ENCODE results near the gene FAM151A. TPM values are rescaled to one million over a fixed set of nuclear protein-coding genes. Genes with fewer than 3 reads are reported as not detected.
"Not testable (repeated sequence)": the region's sequence is repeated elsewhere in the genome, so short reads cannot be mapped to it uniquely, and the experiment has no call there.

The FAM151A gene
- total RNA-seq, 6 experiments from 2014 or later = not detected

DNA sequence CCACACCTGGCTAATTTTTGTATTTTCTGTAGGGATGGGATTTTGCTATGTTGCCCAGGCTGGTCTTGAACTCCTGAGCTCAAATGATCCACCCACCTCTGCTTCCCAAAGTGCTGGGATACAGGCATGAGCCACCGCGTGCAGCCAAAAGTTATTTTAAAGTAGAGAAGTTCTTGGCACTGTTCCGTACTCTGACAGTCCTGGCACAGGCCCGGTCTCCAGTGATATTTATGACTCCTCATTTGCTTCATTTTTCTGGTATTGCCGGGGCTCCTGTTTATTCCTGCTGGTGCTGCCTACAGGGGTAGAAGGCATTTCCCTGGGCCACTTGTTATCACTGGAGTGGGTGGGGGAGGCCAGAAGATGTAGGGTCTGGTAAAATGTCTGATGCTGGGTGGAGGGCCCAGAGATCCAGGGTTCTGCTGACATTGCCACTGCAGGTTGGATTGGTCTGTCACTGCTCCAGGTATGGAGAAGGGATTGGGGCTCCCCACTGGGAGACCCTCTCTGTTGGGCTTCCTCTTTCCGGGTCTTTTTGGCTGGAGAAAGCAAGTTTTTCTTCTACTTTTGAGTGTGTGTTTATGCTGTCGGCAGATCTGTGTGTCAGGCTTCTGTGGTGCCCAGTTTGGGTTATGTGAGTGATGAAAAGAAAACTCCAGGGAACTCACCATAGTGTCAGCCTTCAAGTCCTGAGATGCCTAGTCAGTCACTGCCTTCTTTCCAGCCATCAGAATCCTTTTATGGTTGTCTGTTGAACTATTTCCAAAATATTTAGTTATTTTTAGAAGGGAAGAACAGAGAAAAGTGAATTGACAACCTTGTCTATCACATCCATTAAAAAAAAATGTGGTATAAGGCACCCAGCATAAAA is 22.7 kb upstream of the FAM151A start:
- Mint-ChIP-seq H3K36me3 (ENCODE audit: low read depth) (peaks cover 6% of the 10 kb centered on the region), H3K9me3 (peaks cover 13% of the 10 kb centered on the region), H3K4me1 (ENCODE audit: low read depth) (no peaks in the 10 kb centered on the region), H3K27me3 (ENCODE audit: insufficient read depth) (peaks cover 32% of the 10 kb centered on the region), H3K4me3 (no peak overlapping the region), H3K27ac (no peak overlapping the region)
- DNase-seq = no peak
- TF ChIP-seq, protein P1, sequence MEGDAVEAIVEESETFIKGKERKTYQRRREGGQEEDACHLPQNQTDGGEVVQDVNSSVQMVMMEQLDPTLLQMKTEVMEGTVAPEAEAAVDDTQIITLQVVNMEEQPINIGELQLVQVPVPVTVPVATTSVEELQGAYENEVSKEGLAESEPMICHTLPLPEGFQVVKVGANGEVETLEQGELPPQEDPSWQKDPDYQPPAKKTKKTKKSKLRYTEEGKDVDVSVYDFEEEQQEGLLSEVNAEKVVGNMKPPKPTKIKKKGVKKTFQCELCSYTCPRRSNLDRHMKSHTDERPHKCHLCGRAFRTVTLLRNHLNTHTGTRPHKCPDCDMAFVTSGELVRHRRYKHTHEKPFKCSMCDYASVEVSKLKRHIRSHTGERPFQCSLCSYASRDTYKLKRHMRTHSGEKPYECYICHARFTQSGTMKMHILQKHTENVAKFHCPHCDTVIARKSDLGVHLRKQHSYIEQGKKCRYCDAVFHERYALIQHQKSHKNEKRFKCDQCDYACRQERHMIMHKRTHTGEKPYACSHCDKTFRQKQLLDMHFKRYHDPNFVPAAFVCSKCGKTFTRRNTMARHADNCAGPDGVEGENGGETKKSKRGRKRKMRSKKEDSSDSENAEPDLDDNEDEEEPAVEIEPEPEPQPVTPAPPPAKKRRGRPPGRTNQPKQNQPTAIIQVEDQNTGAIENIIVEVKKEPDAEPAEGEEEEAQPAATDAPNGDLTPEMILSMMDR (IDR thresholded peaks at IDR 0.05) = no peak

DNA sequence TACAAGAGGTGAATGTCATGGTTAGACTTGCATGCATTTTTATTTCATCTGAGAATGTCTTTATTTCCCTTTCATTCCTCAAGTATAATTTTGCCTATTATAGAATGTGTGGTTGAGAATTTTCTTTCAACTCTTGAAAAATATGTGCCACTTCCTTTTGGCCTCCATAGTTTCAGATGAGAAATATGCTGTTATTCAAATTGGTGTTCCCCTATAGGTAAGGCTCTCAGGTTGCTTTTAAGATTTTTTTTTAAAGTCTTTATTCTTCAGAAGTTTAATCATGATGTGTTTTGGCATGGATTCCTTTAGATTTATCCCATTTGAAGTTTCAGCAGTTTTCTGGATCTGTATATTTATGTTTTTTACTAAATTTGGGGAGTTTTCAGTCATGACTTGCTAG is 20.4 kb upstream of the FAM151A start:
- peaks cover 6% of the 10 kb centered on the region for H3K36me3 Mint-ChIP-seq (ENCODE audit: low read depth)
- H3K27me3 Mint-ChIP-seq (ENCODE audit: insufficient read depth) = peaks cover 37% of the 10 kb centered on the region
- H3K4me1 Mint-ChIP-seq (ENCODE audit: low read depth) = no peaks in the 10 kb centered on the region
- no peak for DNase-seq
- no peak overlapping the region for H3K4me3 Mint-ChIP-seq
- TF ChIP-seq, protein P1 (IDR thresholded peaks at IDR 0.05) = no peak
- peaks cover 13% of the 10 kb centered on the region for H3K9me3 Mint-ChIP-seq
- H3K27ac Mint-ChIP-seq = no peak overlapping the region

DNA sequence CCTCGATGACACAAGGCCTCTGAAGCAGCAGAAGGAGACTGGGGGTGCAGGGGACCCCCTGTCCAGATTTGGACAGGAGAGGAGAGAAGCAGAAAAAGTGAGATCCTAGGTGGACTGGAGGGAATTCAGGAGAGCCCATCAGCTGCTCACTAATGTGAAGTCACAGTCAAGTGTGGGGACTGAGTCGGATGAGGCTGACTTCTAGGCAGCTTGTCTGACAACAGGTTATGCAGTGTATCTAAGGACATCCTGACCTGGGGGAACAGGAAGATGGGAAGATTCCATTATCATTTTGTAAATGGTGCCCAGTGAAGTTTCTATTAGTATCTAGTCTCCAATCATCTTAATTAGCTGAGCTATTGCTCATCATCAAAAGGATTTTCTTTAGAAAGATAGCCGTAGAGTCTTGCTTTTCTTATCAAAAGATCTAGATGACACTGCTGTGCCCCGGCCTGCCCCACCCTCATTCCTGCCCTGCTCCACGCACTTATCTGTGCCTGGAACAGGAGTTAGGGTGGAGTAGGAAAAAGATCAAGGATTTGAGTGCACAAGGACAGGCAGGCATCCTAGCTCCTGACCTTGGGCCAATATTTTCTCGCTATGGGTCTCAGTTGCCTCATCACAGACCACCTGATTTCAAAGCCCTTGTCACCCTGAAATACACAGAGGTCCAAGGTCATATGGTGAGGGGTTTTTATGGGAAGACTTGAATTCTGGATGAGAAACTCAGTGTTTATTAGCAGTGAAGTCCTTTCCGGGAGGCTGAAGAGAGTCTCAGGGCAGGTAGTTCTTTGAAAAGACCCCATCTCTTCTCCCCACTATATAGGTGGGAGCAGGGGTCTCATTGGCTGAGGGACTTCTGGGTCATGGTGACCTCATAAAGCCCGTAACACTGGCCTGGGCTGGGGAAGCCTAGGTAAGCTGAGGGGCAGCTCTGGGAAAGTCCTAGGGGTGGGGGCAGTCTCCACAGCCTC is 17.8 kb upstream of the FAM151A start, which contains the start of gene MROH7:
MROH7 (plus strand) TSS at position 924 of the 974 bp plus-strand sequence. CDS start 11,141 bp downstream, outside the sequence.
- TF ChIP-seq, protein P1 (IDR thresholded peaks at IDR 0.05) = no peak
- DNase-seq = no peak
- H3K4me1 Mint-ChIP-seq (ENCODE audit: low read depth) = no peaks in the 10 kb centered on the region
- H3K9me3 Mint-ChIP-seq = peaks cover 17% of the 10 kb centered on the region
- no peak within 1 kb of the TSS for H3K27ac Mint-ChIP-seq
- H3K36me3 Mint-ChIP-seq (ENCODE audit: low read depth) = peaks cover 6% of the 10 kb centered on the region
- no peak within 1 kb of the TSS for H3K4me3 Mint-ChIP-seq
- H3K27me3 Mint-ChIP-seq (ENCODE audit: insufficient read depth) = peaks cover 39% of the 10 kb centered on the region

DNA sequence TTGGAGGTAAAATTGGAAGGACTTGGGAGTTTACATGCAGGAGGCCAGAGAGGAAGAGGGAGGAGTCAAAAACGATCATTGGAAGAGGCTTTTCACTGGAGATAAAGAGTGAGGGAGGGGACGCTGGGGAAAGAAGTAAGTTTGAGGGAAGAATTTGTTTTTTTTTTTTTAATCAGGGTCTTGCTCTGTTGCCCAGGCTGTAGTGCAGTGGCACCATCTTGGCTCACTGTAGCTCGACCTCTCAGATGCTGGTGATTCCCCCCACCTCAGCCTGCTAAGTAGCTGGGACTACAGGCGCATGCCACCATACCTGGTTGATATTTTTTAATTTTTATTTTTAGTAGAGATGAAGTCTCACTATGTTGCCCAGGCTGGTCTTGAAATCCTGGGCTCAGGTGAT is 17.0 kb upstream of the FAM151A start:
- Mint-ChIP-seq H3K27ac (no peak overlapping the region), H3K4me1 (ENCODE audit: low read depth) (no peaks in the 10 kb centered on the region), H3K4me3 (no peak overlapping the region), H3K36me3 (ENCODE audit: low read depth) (peaks cover 6% of the 10 kb centered on the region), H3K9me3 (peaks cover 22% of the 10 kb centered on the region), H3K27me3 (ENCODE audit: insufficient read depth) (peaks cover 39% of the 10 kb centered on the region)
- TF ChIP-seq, protein P1 (IDR thresholded peaks at IDR 0.05) = no peak
- no peak for DNase-seq

DNA sequence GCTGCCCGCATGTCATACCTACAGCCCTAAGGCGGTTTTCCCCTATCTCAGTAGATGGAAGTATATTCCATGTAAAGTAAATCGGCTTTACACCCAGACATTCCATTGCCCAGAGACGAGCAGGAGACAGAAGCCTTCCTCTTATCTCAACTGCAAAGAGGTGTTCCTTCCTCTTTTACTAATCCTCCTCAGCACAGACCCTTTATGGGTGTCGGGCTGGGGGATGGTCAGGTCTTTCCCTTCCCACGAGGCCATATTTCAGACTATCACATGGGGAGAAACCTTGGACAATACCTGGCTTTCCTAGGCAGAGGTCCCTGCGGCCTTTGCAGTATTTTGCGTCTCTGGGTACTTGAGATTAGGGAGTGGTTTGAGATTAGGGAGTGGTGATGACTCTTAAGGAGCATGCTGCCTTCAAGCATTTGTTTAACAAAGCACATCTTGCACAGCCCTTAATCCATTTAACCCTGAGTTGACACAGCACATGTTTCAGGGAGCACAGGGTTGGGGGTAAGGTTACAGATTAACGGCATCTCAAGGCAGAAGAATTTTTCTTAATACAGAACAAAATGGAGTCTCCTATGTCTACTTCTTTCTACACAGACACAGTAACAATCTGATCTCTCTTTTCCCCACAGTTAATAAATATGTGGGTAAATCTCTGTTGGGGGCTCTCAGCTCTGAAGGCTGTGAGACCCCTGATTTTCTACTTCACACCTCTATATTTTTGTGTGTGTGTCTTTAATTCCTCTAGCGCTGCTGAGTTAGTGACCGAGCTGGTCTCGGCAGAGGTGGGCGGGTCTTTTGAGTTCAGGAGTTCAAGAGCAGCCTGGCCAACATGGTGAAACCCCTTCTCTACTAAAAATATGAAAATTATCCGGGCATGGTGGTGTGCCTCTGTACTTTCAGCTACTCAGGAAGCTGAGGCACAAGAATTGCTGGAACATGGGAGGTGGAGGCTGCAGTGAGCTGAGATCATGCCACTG is 13.4 kb upstream of the FAM151A start:
- not testable (repeated sequence) for DNase-seq; H3K4me3 Mint-ChIP-seq; H3K4me1 Mint-ChIP-seq (ENCODE audit: low read depth); H3K36me3 Mint-ChIP-seq (ENCODE audit: low read depth); H3K9me3 Mint-ChIP-seq; H3K27ac Mint-ChIP-seq
- peaks cover 44% of the 10 kb centered on the region for H3K27me3 Mint-ChIP-seq (ENCODE audit: insufficient read depth)

DNA sequence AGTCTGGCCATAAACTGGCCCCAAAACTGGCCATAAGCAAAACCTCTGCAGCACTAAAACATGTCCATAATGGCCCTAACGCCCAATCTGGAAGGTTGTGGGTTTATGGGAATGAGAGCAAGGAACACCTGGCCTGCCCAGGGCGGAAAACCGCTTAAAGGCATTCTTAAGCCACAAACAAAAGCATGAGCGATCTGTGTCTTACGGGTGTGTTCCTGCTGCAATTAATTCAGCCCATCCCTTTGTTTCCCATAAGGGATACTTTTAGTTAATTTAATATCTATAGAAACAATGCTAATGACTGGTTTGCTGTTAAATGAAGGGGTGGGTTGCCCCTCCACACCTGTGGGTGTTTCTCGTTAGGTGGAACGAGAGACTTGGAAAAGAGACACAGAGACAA is 12.5 kb upstream of the FAM151A start:
- not testable (repeated sequence) for H3K4me1 Mint-ChIP-seq (ENCODE audit: low read depth); H3K9me3 Mint-ChIP-seq; H3K4me3 Mint-ChIP-seq; DNase-seq; H3K27ac Mint-ChIP-seq; H3K36me3 Mint-ChIP-seq (ENCODE audit: low read depth)
- H3K27me3 Mint-ChIP-seq (ENCODE audit: insufficient read depth) = peaks cover 38% of the 10 kb centered on the region
